RPMI8226 (cell line): ENCODE measurements around the gene ELMOD1.

ENCODE experiments used
- DNase-seq: peaks from one replicate; pipeline ENCODE4 v3.0.0-alpha.2; 2015

The ELMOD1 gene

DNA sequence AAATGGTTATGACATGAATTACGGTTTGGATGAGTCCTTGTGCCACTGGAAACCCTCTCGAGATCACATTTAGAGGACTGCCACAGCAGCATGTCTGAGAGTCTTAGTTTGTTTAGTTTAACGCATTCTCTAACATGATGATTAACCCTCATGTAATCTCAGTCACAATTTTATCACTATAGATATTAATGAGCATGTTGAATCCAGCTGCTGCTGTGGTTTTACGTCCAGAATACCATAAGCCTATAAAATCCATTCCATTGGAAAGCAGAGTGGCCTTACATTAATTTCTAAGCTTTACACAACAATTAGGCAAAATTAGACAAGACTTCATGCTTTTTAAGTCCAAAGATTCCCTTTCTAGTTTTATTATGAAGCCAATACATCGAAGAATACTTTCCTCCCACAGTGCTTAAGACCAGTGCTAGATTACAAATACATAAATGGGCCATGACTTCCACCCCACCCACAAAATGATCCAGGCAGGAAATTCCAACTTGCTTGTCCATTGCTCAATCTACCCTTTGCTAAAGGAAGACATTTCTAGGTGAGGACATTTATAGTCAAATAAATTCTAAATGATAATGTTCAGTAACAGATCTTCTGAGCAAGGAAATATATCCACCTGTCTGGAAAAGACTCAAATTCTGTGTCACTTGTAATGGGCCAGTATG is 3.5 kb upstream of the ELMOD1 start:
- DNase-seq, result no peak

- no peak for DNase-seq
Measured at GRCh38 chr11:107591378-107592230, 657 bp downstream of the ELMOD1 start.

- DNase-seq, result peak; percentile 17
Measured at GRCh38 chr11:107592231-107592590, 1.3 kb downstream of the ELMOD1 start.

- no peak for DNase-seq
Measured at GRCh38 chr11:107592813-107593212, 1.9 kb downstream of the ELMOD1 start.

GRCh38 chr11:107593951-107594350 is 3.0 kb downstream of the ELMOD1 start:
- no peak for DNase-seq

DNA sequence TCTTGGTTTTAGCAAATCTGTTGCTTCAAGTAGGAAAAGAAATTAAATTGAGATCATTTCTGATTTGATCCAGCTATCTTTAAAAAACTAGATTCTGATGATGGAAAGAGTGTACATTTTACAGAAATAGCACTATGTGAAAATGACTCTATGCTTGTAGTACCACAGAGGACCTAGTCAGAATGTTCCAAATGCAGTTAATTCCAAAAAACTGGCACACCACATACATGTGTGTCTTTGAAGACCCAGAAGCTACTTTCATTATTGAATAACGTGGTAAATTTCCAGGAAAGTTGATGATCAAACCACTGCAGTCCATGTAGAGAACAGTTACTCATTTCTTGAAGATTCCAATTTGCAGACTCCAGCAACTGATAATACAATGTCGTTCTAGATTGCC is 3.8 kb downstream of the ELMOD1 start:
- DNase-seq, result no peak

DNA sequence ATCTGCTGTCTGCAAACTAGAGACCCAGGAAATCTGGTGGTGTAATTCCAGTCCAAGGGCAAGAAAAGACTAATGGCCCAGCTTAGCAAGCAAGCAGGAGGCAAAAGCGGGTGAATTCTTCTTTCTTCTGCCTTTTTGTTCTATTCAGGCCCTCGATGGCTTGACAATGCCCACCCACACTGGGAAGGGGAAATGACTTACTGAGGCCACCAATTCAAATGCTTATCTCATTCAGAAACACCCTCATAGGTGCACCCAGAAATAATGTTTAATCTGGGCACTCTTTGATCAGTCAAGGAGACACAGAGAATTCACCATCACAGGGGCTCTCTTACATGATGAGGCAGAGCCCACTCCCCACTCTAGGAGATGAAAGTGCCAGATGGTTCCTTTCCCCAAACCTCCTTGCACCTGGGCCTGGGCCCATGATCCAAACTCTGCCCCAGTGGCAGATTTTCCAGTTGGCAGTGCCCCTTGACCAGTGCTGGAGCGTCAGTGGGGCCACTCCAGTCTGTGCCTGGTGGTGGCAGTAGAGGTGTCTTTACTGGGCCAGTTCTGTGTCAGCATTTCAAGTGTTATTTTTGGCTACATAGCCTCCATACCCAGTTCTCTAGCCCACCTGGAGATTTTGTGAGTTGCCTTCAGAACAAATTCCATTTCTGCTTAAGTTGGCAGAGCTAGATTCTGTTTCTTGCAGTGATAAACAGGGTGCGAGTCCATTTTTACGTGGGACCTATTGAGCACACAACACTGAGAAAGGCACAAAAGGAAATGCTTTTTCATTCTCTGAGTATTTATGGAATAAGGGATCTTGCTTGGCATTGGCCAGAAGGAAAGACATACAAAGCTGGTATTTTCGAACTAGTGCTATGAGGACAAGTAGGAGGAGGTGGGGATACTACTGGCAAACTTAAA is 7.5 kb downstream of the ELMOD1 start:
- DNase-seq, result peak; percentile 60

DNA sequence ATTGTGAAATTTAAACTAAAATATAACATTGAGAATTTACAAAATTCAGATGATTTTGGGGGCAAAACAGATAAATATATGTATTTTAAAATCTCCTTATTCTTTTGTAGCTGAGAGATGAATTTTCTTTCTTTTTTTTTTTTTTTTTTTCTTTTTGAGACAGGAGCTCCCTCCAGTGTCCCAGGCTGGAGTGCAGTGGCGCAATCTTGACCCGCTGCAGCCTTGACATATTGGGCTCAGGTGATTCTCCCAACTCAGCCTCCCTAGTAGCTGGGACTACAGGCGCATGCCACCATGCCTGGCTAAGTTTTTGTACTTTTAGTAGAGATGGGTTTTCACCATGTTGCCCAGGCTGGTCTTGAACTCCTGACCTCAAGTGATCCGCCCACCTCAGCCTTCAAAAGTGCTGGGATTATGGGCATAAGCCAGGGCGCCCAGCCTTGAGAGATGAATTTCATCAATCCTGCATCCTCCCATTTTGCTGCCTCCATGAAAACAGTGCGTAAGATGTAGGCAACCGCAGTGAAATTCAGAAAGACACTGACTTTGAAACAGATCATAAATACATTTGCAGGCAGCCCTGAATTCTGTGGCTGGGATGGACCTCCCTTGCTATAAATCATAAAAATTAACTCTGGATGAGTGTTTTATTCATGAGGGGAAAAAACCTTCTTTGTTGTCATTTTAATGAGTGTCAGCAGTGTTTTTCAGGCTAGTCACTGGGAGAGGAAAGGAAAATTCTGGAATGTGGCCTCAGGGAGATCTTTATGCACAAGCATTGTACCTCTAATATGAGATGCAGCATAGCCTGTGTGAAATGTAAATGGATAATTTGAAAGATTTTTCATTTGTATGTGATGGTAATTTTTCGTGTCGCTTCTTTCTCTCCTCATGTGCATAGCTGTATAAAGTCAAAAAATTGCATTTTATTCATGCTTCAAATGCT is 14.4 kb downstream of the ELMOD1 start:
- DNase-seq, result no peak

DNA sequence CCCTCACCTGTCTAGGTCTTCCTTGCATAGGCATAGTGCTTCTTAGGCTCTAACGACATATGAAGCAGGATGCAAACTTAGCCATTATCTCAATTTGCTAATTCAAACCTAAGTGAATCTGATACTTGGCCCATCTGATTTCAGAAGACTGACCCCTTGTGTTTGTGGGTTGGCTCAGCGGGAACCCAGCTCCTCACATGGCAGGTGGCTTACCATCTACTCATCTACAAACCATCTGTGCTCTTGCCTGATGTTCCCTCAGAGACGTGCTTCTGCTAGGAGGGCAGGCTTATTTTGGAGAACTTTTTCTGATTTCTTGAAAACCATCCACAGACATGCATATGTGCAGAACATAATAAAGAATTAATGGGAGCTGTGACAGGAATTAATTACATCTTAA is 15.2 kb downstream of the ELMOD1 start:
- no peak for DNase-seq

DNA sequence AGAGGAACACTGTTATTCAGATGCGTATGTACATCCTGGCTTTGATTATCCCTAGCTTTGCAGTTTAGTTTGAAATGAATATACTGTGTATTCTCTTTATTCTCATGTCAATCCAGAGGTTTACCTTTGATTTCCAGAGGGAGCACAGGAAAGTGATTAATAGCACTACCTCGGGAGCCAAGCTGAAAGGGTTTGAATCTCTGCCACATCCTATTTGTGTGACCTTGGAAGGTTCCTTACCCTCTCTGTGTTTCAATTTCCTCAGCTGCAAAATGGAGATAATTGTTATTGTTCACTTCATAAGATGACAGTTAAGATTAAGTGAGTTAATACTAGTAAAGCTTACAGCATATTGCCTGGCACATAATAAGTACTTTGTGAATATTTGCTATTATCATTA is 17.9 kb downstream of the ELMOD1 start:
- DNase-seq, result no peak

DNA sequence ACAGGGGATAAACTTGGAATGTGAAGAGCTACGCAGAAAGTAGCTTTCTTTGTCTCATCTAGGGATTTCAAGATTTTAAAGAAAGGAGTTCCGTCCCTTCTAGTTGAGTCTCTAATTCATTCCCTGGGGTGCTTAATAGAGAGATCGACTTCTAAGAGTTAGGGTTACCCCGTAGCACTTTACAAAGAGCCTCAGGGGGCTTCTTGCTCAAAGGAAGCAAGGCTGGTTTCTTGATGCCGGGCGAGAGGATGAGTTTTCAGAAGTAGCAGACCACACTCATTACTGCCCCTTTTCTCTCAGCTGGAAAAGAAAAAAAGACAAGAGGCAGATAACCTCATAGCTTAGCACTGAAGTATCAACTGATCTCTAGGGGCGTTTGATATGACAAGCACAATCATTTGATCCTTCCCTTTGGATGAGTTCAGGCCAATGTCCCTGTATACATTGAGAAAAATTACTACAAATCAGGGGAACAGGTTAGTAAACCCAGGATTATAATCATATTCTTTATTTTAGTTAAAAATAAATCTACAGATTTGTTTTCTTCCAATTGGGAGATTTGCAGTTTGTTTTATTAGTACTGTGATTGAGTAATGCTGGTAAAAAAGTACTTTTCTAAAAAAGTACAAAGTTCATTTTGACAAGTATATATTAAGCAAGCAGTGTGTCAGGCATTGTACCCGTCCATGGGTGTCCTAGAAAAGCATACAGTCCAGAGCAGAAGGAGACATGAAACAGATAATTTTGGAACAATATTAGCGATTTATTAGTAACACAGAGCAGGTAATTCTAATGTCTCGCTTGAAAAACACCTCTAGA is 18.7 kb downstream of the ELMOD1 start:
- DNase-seq, result no peak

DNA sequence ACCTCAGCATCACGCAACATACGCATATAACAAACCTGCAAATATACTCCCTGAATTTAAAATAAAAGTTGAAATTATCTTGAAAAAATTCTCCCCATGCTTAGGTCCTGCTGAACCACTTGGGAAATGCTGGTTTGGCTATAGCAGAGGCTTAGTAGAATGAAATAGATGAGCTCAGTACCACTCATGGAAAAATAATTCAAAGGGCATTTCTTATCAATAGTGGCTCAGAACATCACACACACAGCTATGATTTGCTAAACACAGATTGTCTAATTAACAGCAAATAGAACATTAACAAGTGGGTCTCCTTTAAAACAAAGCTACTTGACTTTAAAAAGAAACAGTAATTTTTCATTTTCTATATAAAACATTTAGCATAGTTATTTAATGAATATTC is 21.5 kb downstream of the ELMOD1 start:
- no peak for DNase-seq

DNA sequence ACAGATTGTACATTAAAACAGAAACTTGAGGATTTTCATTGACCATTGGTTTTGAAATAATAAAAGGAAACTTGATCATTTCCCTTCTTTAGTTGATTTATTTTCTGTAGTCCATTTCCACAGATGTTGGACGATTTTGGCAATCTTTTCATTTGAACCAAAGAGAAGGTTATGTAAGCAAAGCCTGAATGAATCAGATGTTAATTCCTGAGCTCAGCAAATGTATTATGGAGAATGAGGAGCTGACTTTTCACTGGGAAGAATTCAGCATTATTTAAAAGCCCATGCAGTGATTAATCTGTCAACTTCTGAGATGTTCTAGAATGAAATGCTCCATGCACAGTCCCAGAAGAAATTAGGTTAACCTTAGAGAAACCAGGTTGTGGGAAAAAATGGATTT is 29.0 kb downstream of the ELMOD1 start:
- no peak for DNase-seq

GRCh38 chr11:107621081-107621480 is 30.1 kb downstream of the ELMOD1 start:
- no peak for DNase-seq

GRCh38 chr11:107623183-107623582 is 32.2 kb downstream of the ELMOD1 start:
- no peak for DNase-seq

GRCh38 chr11:107624983-107625684 is 34.2 kb downstream of the ELMOD1 start:
- no peak for DNase-seq

DNA sequence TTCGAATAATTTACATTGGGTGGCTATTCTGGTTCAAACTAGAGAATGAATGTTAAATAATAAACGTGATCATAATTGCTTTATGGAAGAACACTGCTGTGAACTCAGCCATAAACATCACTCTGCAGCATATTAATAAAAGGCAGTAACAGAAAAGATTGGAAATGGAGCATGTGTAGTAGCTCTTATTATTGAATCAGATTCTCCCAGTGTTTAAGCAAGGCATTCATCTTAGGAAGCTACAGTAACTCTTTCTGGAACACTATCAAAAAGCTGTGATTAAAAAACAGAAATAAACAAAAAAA is 34.7 kb downstream of the ELMOD1 start:
- no peak for DNase-seq

DNA sequence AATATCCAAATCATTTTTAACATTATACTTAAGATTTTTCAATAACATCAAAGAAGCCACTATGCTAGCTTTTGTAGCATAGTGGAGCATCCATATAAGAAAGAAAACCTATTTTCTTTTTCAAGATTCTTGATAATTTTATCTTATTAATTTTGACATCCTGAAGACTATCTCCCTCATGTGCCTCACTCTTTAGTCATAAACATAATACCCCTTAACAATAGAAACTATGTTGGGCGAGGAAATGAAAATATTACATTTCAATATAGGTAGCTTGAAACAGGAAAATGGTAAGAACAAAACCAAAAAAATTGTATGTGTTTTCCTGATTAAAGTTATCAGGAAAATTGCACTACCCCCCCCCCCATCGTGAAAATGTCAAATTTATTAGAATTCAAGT is 40.1 kb downstream of the ELMOD1 start:
- DNase-seq, result no peak

- DNase-seq, result no peak
Measured at GRCh38 chr11:107631931-107632330, 41.0 kb downstream of the ELMOD1 start.

DNA sequence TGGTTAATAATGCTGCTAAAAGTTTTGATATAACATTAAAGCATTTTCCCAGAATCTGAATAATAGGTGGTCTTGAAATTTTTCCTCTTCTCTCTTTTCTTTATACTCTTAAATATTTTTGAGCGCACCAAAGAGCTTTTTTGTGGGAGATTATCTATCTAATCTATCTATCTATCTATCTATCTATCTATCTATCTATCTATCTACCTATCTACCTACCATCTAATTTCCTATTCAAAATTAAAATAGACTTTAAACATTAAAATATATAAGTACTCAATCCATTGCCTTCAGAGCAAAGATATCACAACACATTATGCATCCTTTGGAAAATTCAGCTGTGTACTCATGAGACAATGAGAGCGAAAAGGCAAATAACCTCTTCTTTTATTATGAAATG is 55.8 kb downstream of the ELMOD1 start:
- DNase-seq, result no peak

DNA sequence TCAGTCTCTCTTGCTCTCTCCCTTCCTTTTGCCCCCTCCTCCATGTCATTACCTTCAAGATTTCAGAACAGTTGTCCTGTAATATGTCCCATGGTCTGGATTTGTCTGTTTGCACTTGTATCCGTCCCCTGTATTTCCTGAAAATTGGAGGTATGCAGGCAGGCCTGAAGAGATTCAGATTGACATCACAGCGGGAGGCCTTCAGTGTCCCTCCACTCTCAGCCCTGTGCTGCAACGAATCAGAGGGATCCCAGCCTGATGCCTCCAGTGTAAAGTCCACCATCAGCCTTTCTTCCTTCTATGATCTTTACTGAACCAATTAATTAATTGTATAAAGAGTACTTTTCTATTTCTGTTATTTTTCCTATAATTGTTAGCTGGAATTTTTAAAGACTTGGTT is 57.3 kb downstream of the ELMOD1 start:
- DNase-seq, result no peak
